ENCODE results near the gene BCL7C. TPM values are rescaled to one million over a fixed set of nuclear protein-coding genes. Genes with fewer than 3 reads are reported as not detected.

BCL7C gene
- total and polyA plus RNA-seq, 2 of the 13 experiments (the other 11 are each of a cell fraction or from before 2014, with no cell fraction given): 17.7 to 33.8 TPM

GRCh38 chr16:30922420-30922959 lies 28.6 kb upstream of the BCL7C start (continued):
- TF ChIP-seq ZBTB40 (IDR thresholded peaks at IDR 0.05): peak; percentile 77
- peak; percentile 34; the same call in 1 of the 2 replicates for TF ChIP-seq ZBTB40 (CRISPR knock-in tag; IDR thresholded peaks at IDR 0.05)
- 0 out of 2 replicates have a peak, but pooled peaks have one; percentile 64 for TF ChIP-seq SP5 (CRISPR knock-in tag; IDR thresholded peaks at IDR 0.05; ENCODE audit: borderline replicate concordance, low read depth)
- TF ChIP-seq RFX5 (IDR thresholded peaks at IDR 0.05; ENCODE audit: low read depth, low read length): no peak
- TF ChIP-seq KDM1A (CRISPR knock-in tag; IDR thresholded peaks at IDR 0.05): no peak
- peak; percentile 71; the same call in 1 of the 2 replicates for TF ChIP-seq ZNF850 (CRISPR knock-in tag; conservative IDR thresholded peaks at IDR 0.05)
- TF ChIP-seq, protein P1, sequence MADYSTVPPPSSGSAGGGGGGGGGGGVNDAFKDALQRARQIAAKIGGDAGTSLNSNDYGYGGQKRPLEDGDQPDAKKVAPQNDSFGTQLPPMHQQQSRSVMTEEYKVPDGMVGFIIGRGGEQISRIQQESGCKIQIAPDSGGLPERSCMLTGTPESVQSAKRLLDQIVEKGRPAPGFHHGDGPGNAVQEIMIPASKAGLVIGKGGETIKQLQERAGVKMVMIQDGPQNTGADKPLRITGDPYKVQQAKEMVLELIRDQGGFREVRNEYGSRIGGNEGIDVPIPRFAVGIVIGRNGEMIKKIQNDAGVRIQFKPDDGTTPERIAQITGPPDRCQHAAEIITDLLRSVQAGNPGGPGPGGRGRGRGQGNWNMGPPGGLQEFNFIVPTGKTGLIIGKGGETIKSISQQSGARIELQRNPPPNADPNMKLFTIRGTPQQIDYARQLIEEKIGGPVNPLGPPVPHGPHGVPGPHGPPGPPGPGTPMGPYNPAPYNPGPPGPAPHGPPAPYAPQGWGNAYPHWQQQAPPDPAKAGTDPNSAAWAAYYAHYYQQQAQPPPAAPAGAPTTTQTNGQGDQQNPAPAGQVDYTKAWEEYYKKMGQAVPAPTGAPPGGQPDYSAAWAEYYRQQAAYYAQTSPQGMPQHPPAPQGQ (CRISPR knock-in tag; IDR thresholded peaks at IDR 0.05; ENCODE audit: borderline replicate concordance): no peak
- TF ChIP-seq ZFP36 (IDR thresholded peaks at IDR 0.05; ENCODE audit: borderline replicate concordance, low read depth, low read length, partially characterized antibody): peak; percentile 5
- TF ChIP-seq KDM5A (IDR thresholded peaks at IDR 0.05; ENCODE audit: borderline replicate concordance, low read length): no peak
- TF ChIP-seq ZBTB49 (CRISPR knock-in tag; IDR thresholded peaks at IDR 0.05; ENCODE audit: borderline replicate concordance): no peak; the same call in 1 of the 2 replicates
- no peak for TF ChIP-seq GFI1 (CRISPR knock-in tag; IDR thresholded peaks at IDR 0.05; ENCODE audit: borderline replicate concordance)
- TF ChIP-seq HCFC1 (IDR thresholded peaks at IDR 0.05; ENCODE audit: low read depth, low read length): peak; percentile 98
- TF ChIP-seq, protein P2, sequence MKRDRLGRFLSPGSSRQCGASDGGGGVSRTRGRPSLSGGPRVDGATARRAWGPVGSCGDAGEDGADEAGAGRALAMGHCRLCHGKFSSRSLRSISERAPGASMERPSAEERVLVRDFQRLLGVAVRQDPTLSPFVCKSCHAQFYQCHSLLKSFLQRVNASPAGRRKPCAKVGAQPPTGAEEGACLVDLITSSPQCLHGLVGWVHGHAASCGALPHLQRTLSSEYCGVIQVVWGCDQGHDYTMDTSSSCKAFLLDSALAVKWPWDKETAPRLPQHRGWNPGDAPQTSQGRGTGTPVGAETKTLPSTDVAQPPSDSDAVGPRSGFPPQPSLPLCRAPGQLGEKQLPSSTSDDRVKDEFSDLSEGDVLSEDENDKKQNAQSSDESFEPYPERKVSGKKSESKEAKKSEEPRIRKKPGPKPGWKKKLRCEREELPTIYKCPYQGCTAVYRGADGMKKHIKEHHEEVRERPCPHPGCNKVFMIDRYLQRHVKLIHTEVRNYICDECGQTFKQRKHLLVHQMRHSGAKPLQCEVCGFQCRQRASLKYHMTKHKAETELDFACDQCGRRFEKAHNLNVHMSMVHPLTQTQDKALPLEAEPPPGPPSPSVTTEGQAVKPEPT (CRISPR knock-in tag; IDR thresholded peaks at IDR 0.05; ENCODE audit: low read depth): no peak
- TF ChIP-seq MED1 (CRISPR knock-in tag; IDR thresholded peaks at IDR 0.05): peak; percentile 62

All from HepG2 (cell line).